GM11168 (cell line): ENCODE data around the gene FAM9C.

Experiments used
- in situ Hi-C: fragments of 300-500 bp; cut with MboI; formaldehyde crosslinking; loops from one replicate; pipeline ENCODE4 v1.12.0; 2022; ENCODE audit warnings: low sequenced_read_pairs; ENCODE audit not compliant: unreplicated experiment

FAM9C gene

DNA sequence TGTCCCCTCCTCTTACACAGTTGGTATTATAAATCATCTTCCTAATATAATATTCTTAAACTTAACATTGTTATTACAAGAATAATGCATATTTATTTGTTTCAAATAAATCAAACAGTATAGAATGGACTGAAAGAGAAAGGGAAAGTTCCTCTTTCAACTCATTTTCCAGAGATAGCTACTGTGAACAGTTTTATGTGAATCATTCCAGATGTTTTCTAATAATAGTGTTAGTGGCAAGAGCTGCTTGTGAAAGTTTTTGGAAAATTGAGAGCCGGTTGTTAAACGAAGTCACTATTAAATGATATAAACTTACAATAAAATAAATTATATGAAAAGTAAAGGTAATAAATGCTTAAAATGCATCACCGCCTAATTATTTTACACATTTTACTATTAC, 55.0 kb downstream of the FAM9C start:
- in situ Hi-C loops = loop anchor here (25.0 kb wide), 1 partner anchor 273 kb away; no protein-coding TSS in a partner anchor

DNA sequence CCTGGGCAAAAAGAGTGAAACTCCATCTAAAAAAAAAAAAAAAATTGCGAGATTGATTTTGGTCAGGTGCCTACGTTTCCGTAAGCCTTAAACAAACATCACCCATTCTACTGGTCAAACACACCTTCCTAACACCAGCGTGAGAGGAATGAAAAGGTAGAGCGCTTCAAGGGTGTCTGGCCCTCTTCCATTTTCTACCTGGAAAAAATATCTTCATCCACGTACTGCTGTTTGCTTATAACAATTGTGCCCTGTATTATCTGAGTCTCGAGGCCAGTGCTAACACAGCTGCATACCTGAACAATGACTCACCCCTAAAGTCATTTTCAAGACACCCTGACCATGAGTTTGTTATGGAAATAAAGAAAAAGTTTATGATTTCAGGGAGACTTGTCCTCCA, 55.6 kb downstream of the FAM9C start:
- in situ Hi-C loops = loop anchor here (25.0 kb wide), 1 partner anchor 274 kb away; no protein-coding TSS in a partner anchor

GRCh38 chrX:12987900-12988594, 56.4 kb downstream of the FAM9C start:
- in situ Hi-C loops = loop anchor here (25.0 kb wide), 1 partner anchor 274 kb away; no protein-coding TSS in a partner anchor

DNA sequence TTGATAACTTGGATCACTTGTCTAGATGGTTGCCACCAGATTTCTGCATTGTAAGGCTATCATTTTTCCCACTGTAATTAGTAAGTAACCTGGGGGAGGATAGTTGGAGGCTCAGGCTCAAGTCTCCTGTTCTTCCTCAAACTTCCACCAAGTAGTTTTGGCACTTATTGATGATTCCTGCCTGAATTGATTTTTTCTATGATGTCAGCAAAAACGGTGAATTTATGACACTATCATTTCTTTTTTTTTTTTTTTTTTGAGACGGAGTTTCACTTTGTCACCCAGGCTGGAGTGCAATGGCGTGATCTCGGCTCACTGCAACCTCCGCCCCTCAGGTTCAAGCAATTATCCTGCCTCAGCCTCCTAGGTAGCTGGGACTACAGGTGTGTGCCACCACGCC, 57.1 kb downstream of the FAM9C start:
- in situ Hi-C loops = loop anchor here (25.0 kb wide), 1 partner anchor 275 kb away; no protein-coding TSS in a partner anchor

GRCh38 chrX:12986886-12987285, 57.5 kb downstream of the FAM9C start:
- in situ Hi-C loops = loop anchor here (25.0 kb wide), 1 partner anchor 275 kb away; no protein-coding TSS in a partner anchor

- in situ Hi-C loops = loop anchor here (25.0 kb wide), 1 partner anchor 276 kb away; no protein-coding TSS in a partner anchor
Observed at GRCh38 chrX:12986164-12986779, 58.1 kb downstream of the FAM9C start.
